Ovary (tissue), 3 donors: ENCODE data around the gene MOB1A.

Experiments used
- CTCF ChIP-seq, 3 donors: fragments of 450-650 bp in 2 of 3; fragments of 200-600 bp in 1 of 3; IDR thresholded peaks; one replicate each; pipeline versions ENCODE4 v1.5.1 to v1.8.0; 2016 to 2022; ENCODE audit warnings: antibody characterized with exemption in 3 of 3, mild to moderate bottlenecking in 1 of 3
- EP300 ChIP-seq: sonication (generic); formaldehyde crosslinking; IDR thresholded peaks from one replicate; pipeline ENCODE4 v1.6.1; 2017; ENCODE audit warnings: antibody characterized with exemption
- POLR2A ChIP-seq: fragments of 450-650 bp; IDR thresholded peaks from one replicate; pipeline ENCODE4 v1.6.1; 2017; ENCODE audit warnings: antibody characterized with exemption, mild to moderate bottlenecking, moderate library complexity
- donor health status: DM: no; HTN: no; CAD: no.

DNA sequence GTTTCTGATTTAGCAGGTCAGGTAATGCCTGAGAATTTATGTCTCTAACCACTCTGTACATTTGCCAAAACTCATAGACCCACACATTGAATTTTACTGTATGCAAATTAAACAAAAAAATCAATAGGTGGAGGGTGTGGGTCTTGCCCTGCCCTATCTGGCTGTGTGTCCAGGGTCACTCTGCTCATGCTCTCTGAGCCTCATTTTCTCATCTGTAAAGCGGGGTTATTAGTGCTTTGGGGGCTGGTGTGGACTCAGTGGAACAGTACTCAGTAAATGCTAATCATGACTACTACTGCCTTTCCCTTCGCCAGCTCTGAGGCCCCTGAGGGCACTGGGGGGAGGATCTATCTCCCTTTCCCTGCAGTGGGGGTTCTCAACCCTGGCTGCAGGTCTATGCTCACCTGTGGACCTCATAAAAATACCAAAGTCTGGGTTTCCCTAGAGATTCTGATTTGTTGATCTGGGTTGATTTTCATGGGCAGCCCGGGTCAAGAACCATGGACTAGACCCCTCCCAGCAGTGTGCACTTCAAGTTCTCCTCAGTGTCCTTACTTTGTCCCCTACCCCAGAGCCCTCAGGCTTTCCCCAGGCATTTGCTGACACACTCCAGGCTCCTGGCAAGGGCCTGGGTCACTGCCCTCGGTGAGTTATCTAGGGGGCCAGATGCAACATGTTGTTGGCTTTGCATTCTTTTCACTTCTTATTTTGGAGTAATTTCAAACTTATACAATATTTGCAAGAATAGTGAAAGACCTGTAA, 47.2 kb upstream of the MOB1A start:
- TF ChIP-seq CTCF (IDR thresholded peaks at IDR 0.05) (no peak), POLR2A (no peak), EP300 (no peak)
